Activated CD4-positive, alpha-beta T cell treated with anti-CD3 and anti-CD28 coated beads, Interleukin-2, amount 50 U/mL, for 1 hour (primary cell): ENCODE measurements around the gene FAM200A.
"Not testable (repeated sequence)": the region's sequence is repeated elsewhere in the genome, so short reads cannot be mapped to it uniquely, and the experiment has no call there.

Experiments
- DNase-seq: peaks from one replicate; pipeline ENCODE4 v3.0.0-alpha.2; 2020

FAM200A gene

DNA sequence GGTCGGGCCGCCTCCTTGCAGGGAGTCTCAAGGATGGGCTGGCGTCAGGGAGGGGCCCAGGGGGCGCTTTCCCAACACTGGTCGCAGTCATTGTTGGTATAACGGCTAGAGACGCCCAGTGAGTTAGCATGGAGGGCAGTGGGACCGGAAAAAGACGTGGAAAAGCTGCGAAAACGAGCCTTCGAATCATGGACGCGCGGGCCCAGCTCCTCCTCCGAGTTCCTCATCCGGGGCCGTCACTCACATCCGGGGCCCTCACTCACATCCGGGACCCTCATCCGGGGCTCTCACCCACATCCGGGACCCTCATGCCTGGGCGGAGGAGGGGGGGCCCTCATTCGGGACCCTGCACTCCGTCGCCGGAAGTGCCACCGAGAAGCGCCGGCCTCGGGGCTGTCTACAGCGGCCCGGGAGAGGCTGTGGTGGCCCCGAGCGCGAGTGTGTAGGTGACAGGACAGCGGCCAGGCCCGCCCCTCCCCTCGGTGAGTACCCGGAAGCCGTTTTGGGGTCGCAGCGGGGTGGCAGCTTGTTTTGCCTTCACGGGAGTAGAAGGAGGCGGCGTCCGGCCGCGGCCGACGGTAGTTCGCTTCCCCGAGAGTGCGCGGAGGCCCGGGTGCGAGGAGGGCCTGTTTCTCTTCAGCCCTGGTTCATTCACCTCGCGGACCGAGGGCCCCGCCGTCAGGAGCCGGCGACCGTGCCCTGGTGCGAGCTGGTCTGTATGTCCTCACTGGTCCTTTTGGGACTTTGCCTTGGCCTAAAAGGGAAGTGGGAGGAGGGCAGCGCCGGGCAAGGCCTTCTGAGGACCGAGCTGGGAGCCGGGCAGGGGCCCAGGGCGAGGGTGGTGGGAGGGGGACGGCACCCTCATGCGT, 6.6 kb upstream of the FAM200A start, which contains the start of gene ZNF655:
Gene ZNF655 (plus strand): TSS at position 337 of the 869 bp plus-strand sequence. CDS start 1,918 bp downstream, outside the sequence.
- peak; percentile 86 for DNase-seq

DNA sequence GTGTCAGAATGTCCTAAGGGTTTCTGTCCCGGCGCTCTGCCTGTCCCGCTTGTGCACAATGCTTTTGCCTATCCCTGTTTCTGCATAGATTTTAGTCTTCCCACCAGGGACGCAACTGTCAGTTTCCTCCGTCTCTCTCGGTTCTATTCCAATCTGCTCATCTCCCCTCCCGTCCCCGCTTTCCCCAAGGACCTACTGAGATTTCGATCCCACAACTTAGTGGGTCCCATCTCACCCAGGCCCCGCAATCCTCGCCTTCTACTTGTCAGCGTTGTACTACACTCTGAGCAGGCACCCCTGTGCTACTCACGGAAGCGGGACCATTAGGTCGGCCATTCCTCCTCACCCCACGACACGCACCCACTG, 6.0 kb upstream of the FAM200A start:
- DNase-seq, result no peak

DNA sequence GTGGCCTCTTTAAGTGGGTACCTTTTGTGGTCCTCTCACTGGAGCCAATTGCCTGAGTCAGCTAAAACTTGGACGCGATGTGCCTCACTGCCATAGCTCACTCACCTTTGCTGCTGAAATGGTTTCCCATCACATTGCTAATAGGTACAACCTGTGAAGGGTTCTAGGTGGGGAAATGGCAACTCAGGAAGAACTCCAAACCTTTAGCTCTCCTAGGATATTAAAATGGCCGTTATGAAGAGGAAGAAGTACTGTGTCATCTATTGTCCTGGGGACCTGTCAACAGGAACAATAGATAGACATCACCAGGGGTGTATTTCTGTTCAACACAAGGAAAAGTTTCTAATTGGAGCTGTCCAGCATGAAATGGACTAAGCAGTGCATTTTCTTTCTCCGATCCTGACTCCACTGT, 5.3 kb upstream of the FAM200A start:
- no peak for DNase-seq

DNA sequence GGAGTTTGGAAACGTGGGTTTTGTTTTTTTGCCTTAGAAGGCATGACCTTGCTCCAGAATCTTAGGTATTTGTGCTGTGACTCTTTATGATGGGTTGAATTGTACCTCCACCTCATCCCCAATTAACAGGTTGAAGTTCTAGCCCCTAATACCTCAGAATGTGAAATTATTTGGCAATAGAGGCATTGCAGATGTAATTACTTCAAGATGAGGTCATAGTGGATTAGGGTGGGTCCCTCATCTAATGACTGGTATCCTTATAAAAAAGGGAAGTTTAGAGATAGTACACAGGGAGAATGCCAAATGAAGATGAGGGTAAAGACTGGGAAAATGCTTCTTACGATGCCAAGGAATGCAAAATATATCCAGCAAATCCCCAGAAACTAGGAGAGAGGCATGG, 3.0 kb upstream of the FAM200A start:
- DNase-seq, result no peak

DNA sequence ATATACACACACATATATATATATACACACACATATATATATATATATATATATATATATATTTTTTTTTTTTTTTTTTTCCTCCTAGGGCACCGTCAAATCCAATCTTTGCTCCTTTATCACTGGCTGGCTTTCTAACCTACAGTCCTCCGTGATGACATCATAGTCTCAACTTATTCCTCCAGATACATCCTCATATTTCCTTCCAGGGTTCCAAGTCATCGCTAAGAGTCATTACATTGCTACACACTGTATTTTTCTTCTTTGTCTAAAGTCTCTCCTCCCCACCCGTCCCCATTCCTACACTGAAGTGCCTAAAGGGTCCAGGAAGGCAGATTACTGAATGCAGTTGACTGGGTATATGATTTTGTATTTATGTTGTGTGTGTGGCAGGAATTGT, 1.1 kb upstream of the FAM200A start:
- DNase-seq, result no peak

DNA sequence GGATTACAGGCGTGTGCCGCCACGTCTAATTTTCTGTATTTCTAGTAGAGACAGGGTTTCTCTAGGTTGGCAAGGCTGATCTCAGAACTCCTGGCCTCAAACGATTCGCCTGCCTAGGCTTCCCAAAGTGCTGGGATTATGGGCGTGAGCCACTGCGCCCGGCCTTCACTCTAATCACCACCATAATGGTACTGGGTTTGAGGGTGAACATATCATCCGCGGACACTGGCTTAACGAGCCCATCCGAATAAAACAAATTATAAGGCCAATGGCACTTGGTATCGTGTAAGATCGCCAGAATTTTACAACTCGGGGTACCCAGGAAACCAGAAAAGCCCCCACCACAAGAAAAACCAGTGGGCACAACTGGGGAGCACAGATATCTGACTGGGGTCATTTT, 580 bp downstream of the FAM200A start:
- DNase-seq, result no peak

DNA sequence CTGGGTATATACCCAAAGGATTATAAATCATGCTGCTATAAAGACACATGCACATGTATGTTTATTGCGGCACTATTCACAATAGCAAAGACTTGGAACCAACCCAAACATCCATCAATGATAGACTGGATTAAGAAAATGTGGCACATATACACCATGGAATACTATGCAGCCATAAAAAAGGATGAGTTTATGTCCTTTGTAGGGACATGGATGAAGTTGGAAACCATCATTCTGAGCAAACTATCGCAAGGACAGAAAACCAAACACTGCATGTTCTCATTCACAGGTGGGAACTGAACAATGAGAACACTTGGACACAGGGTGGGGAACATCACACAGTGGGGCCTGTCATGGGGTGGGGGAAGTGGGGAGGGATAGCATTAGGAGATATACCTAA, 2.4 kb downstream of the FAM200A start:
- not testable (repeated sequence) for DNase-seq

DNA sequence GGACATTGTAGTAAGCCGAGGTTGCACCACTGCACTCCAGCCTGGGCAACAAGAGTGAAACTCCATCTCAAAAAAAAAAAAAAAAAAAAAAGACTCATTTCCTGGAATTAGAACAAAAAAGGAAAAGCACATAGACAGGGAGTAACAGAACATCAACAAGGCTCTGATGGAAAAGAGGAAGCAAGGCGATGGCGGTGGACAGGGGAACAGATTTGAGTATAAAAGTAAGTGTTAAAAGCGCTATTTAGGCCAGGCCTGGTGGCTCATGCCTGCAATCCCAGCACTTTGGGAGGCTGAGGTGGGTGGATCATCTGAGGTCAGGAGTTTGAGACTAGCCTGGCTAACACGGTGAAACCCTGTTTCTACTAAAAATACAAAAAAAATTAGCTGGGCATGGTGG, 6.6 kb downstream of the FAM200A start:
- not testable (repeated sequence) for DNase-seq

DNA sequence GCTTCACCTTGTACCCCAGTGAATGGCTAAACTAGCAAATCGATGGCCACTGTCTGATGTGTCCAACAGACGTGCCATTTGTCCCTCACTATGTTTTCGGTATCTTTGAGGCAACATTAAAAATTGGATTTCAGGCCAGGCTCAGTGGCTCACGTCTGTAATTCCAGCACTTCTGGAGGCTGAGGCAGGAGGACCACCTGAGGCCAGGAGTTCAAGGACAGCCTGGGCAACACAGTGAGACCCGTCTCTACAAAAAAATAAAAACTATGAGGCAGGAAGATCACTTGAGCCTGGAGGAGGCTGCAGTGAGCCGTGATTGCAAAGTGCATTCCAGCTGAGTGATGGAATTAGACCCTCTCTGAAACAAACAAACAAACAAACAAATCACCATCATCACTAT, 8.0 kb downstream of the FAM200A start:
- DNase-seq, result no peak

DNA sequence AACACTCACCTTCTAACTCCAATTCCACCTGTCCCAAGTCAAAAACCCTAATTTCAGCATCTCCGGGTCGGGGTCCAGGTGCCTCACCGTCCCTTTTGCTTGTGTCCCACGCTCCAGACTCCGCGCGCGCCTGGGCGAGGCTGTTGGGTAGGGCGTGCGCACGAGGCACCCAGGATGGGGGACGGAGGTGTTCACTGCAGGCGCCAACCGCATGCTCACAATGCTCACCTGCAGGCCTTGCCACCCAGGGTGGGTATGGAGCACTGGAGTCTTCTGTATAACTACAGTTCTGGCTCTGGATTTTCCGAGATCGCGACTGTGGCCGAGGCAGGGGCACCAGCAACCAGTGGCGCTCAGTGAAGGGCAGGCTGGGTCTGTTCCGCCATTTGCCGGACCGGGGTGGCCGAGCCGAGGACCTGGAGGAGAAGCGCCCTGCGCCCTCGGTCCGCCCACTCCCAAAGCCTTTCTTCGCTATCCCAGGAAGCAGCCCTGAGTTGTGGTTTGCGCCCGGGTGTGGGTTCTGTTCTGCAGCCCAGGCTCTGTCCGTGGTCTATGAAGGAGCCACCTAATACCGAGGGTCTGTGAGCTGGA, 8.7 kb downstream of the FAM200A start:
- DNase-seq, result no peak

DNA sequence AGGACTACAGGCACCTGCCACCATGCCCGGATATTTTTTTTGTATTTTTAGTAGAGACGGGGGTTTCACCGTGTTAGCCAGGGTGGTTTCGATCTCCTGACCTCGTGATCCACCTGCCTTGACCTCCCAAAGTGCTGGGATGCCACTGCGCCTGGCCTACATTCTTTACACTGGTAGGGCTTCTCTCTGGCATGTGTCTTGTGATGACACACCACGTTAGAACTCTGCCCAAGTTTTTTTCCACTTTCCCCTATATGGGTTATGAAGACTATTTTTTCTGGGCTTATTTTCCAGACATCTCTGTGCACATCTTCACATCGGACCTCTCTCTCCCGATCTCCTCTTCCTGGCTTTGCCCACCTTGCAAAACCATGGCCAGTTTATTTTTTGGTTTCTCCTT, 10.7 kb downstream of the FAM200A start:
- DNase-seq, result no peak

DNA sequence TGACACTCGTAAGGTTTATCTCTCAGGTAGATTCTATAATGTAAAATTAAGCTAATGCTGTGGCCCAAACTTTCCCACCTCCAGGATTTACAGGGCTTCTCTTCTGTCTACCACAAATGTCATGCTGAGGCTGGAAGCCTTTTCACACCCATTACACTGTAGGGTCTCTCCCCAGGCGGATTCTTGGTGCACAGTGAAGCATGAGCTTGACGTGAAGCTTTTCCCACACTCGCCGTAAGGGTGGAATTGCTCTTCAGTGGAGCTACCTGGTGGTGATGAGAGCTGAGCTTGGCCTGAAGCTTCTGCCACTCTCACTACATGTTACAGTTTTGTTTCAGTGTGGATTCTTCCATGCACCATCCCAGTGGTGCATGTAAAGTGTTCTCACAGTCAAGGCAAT, 11.4 kb downstream of the FAM200A start:
- DNase-seq, result no peak

DNA sequence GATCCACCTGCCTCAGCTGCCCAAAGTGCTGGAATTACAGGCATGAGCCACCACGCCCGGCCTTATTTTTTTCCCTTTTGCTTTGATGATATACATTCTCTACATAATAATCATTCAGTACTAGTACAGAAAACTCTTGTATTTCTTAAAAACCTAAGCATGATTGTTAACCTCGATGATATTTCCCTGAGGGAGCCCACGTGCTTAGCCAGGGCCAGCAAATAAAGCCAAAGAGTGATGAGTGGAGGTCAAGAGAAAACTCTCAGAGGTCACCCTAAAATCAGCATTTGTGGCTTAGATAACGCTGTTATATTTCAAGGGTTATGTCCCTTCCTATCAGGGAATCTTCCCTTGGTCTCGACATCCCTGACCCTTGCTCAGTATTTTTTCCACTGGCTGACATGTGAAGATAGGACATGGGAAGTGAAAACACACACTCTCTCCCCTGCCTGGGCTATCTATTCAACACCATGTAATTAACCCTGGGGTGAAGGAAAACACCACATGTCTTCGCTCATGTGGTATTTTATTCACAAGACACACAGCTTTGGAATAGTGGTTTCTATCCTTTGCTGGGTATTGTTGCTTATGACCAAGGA, 12.6 kb downstream of the FAM200A start:
- DNase-seq, result no peak

DNA sequence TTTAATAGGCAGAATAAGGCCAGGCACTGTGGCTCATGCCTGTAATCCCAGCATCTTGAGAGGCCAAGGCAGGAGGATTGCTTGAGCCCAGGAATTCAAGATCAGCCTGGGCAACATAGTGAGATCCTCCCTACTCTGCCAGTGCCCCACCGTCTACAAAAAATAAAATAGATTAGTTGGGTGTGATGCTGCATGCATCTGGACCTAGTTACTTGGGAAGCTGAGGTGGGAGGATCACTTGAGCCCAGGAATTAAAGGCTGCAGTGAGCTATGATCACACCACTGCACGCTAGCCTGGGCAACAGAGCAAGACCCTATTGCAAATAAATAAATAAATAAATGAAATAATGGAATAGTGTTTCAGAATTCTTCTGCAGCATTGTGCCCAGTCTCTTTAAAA, 16.2 kb downstream of the FAM200A start:
- no peak for DNase-seq

DNA sequence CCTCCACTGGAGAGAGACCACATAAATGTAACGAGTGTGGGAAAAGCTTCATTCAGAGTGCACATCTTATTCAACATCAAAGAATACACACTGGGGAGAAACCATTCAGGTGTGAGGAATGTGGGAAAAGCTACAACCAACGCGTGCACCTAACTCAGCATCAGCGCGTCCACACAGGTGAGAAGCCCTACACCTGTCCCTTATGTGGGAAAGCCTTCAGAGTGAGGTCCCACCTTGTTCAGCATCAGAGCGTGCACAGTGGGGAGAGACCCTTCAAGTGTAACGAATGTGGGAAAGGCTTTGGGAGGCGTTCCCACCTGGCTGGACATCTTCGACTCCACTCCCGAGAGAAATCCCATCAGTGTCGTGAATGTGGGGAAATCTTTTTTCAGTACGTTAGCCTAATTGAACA, 20.6 kb downstream of the FAM200A start:
- no peak for DNase-seq

DNA sequence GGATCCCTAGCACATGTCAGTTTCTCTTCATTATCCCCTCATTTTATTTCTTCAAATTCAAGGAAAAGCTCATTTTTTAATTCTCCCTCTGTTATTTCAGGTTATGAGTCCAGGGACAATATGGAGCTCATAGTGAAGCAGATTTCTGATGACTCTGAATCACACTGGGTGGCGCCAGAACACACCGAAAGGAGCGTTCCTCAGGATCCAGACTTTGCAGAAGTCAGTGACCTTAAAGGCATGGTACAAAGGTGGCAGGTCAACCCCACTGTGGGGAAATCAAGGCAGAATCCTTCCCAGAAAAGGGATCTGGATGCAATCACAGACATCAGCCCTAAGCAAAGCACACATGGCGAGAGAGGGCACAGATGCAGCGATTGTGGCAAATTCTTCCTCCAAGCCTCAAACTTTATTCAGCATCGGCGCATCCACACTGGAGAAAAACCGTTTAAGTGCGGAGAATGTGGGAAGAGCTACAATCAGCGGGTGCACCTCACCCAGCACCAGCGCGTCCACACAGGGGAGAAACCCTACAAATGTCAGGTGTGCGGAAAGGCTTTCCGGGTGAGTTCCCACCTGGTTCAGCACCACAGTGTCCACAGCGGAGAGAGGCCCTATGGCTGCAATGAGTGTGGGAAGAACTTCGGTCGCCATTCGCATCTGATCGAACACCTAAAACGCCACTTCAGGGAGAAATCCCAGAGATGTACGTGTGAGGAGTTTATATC, 26.0 kb downstream of the FAM200A start:
- DNase-seq, result no peak

DNA sequence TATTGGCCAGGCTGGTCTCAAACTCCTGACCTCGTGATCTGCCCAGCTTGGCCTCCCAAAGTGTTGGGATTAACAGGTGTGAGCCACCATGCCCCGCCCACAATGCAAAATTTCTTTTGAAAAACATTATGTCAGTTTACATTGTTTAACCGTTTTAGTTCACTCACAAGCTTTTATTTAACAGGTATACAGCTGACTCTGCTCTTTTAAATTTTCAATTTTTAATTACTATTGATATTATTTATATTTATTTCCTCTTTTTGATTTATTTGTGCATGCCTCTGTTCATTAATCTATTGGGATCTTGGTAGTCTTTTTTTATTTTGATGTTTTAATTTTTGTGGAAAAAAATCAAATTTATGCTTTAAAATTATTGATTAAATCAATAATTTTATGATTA, 30.5 kb downstream of the FAM200A start:
- DNase-seq, result no peak

DNA sequence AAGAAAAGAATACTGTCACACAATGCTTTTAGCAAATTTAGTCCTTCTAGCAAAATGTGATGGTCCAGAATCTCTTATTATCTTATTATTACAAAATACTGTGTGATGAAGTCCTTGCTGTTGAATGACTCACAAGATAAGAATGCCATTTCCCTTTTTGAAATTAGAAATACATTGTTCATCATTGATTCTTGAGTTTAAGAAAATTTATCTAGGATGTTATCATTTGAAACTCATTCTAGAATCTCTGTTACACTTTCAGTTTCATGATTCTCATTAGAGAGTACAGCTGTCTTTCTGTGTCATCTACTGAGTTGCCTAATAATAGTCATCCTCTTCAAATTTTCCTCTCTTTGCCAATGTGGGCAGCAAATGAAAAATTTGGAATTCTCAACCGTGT, 37.9 kb downstream of the FAM200A start:
- no peak for DNase-seq

DNA sequence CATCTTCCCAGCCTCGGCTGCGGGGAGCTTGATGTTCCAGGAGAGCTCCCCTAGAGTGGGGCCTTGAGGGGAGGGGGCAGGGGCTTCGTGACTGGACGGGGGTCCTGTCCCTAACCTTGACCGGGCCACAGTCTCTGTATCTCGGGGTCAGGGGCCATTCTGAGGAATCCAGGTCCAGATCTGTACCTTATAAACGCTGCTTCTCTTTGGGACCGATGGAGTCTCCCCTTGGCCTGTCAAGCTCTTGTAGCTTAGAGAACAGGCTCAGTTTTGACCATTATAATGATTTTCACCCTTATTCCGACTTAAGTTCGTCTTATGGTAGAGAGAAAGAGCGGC, 46.6 kb downstream of the FAM200A start:
- DNase-seq, result no peak

DNA sequence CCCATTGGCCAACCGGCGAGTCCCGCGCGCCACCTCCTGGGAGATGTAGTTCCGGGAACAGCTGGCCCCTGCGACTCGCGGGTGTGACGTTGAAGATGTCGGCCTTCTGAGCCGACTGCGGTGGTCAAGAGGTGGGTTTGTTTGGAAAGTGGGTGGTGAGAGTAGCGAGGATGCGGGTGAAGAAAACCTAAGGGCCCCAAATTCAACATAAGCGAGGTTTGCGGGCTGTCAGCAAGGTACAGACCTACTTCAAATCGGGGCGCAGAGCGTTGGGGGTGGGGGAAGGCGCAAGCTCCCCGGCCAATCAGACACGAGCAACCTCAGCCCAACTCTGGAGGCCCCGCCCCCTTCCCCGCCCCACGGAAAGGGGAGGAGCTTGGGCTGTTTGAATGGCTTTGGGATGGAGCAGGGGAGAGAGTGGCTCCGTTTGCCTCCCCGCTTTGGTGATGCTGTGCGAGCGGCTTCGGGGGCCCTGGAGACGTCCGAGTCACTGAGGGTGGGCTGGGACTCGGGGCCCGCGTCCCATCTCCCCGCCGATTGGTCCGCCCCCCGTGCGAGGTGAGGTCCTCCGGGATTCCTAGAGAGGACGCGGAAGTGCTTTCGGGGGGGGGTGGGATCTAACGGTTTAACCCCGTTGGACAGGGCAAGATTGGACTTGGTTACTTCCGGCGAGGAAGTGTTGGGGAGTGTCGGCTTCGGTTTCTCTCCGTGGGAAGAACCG, 47.2 kb downstream of the FAM200A start, which contains the start of gene ZKSCAN5:
Gene ZKSCAN5 (plus strand): TSS at position 60 of the 721 bp plus-strand sequence. CDS start 1,383 bp downstream, outside the sequence.
- peak; percentile 97 for DNase-seq

DNA sequence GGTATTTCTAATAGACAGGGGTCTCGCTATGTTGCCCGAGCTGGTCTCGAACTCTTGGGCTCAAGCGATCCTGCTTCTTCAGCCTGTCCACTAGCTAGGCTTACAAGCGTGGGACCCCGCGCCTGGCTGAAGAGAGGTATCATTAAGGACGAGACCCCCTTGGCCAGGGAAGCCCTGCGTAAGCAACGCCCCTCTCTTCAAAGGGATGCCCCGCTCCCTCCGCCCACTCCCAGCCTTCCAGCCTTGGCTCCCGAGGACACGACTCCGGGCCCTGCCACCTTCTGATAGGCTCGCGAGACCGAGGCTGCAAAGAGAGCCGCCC, 47.7 kb downstream of the FAM200A start:
- DNase-seq, result no peak

DNA sequence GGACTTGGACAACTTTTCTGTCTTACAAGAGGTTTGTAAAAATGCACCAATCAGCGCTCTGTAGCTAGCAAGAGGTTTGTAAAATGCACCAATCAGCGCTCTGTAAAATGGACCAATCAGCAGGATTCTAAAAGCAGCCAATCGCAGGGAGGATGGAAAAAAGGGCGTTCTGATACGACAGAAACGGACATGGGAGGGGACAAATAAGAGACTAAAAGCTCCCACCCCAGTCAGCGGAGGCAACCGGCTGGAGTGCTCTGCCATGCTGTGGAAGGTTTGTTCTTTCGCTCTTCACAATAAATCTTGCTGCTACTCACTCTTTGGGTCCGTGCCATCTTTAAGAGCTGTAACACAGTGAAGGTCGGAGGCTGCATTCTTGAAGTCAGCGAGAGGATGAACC, 50.7 kb downstream of the FAM200A start:
- DNase-seq, result not testable (repeated sequence)

DNA sequence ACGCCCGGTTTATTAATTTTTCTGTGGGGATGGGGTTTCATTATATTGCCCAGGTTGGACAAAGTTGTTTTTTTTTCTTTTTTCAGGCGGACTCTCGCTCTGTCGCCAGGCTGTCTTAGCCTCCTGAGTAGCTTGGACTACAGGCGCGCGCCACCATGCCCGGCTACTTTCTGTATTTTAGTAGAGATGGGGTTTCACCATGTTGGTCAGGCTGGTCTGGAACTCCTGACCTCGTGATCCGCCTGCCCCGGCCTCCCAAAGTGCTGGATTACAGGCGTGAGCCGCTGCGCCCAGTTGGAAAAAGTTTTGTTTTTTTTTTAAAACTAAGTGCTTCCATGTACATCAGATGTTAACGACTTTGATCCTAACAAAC, 51.3 kb downstream of the FAM200A start:
- no peak for DNase-seq
